ENCODE results near the gene SORCS1.

DNA sequence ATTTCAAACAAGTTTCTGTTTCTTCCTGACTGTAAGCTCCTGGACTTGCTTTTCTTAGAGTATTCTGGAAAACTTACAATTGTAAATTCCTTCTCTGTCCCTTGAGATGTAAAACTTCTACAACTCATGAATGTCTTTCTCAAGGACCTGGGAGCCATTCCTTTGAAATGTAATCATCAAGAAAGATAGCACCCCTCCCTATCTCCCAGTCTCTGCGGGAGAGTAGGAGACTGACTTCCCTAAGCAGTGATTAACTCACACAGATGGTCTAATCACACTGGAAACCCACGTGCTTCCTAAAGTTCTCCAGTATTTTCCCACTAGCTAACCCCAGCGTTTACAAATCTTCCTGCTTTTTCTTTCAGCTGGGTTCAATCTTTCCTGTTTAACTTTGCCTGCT is 549.4 kb downstream of the SORCS1 start:
- TF ChIP-seq EZH2 (IDR thresholded peaks at IDR 0.05; ENCODE audit: insufficient read depth, low read length) = no peak
- TF ChIP-seq, protein P1, sequence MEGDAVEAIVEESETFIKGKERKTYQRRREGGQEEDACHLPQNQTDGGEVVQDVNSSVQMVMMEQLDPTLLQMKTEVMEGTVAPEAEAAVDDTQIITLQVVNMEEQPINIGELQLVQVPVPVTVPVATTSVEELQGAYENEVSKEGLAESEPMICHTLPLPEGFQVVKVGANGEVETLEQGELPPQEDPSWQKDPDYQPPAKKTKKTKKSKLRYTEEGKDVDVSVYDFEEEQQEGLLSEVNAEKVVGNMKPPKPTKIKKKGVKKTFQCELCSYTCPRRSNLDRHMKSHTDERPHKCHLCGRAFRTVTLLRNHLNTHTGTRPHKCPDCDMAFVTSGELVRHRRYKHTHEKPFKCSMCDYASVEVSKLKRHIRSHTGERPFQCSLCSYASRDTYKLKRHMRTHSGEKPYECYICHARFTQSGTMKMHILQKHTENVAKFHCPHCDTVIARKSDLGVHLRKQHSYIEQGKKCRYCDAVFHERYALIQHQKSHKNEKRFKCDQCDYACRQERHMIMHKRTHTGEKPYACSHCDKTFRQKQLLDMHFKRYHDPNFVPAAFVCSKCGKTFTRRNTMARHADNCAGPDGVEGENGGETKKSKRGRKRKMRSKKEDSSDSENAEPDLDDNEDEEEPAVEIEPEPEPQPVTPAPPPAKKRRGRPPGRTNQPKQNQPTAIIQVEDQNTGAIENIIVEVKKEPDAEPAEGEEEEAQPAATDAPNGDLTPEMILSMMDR (IDR thresholded peaks at IDR 0.05; ENCODE audit: insufficient read depth, low read depth, low read length) = no peak
